K562 (cell line): Measurements from ENCODE around the gene ACTL10. TPM values are rescaled to one million over a fixed set of nuclear protein-coding genes. Genes with fewer than 3 reads are reported as not detected.

Experiments
- GMEB1 ChIP-seq: fragments of 250-450 bp; sonication (Bioruptor Pico); IDR thresholded peaks from 2 replicates; pipeline ENCODE4 v1.4.0; 2020; ENCODE audit warnings: mild to moderate bottlenecking
- HBP1 ChIP-seq: fragments of 450-650 bp; formaldehyde crosslinking; IDR thresholded peaks from 2 replicates; pipeline ENCODE4 v1.4.0; 2022; ENCODE audit warnings: missing genetic modification characterization
- POLR2B ChIP-seq: fragments of 450-650 bp; IDR thresholded peaks from 2 replicates; pipeline ENCODE4 v1.6.1; 2018; ENCODE audit warnings: low read depth; ENCODE audit not compliant: partially characterized antibody
- polyA plus RNA-seq, 8 experiments: library from polyadenylated mRNA; depleted of rRNA in 4 of 8; stranded (reverse) in 5 of 8; unstranded in 3 of 8; fragments of >200 nt; fragmentation: Nextera tagmentation in 2 of 8; fragmentation: Illumina TruSeq in 1 of 8; extraction: Ambion mirVana in 2 of 8; extraction: Trizol in 1 of 8; gene quantifications; 2 replicates each; pipeline versions ENCODE4 v1.2.1 to v1.2.3, GENCODE V29; 2011 to 2014; ENCODE audit warnings: inconsistent platforms in 1 of 8, missing spikeins in 1 of 8
- total RNA-seq, 7 experiments: library from RNA; depleted of rRNA in 6 of 7; stranded (reverse); fragments of >200 nt in 6 of 7; fragmentation: Illumina TruSeq in 2 of 7; extraction: Trizol in 2 of 7; gene quantifications; 2 replicates each; pipeline versions ENCODE4 v1.2.1 to v1.2.3, GENCODE V29; 2011 to 2021; ENCODE audit warnings: low replicate concordance in 1 of 7
- TF ChIP-seq, protein P1 (sequence below): fragments of 150-350 bp; IDR thresholded peaks from 2 replicates; pipeline ENCODE4 v1.6.1; 2014; ENCODE audit warnings: low read depth, mild to moderate bottlenecking, low read length, borderline replicate concordance
- TF ChIP-seq, protein P2 (sequence below): sonication (generic); formaldehyde crosslinking; IDR thresholded peaks from 2 replicates; pipeline ENCODE4 v1.8.0; 2022; ENCODE audit warnings: mild to moderate bottlenecking, missing genetic modification reagents
- TF ChIP-seq, protein P3 (sequence below): sonication (generic); formaldehyde crosslinking; IDR thresholded peaks from 2 replicates; pipeline ENCODE4 v1.5.0; 2020; ENCODE audit warnings: missing genetic modification reagents
- TF ChIP-seq, protein P4 (sequence below), 2 experiments: fragments of 450-650 bp in 1 of 2; sonication (generic) in 1 of 2; formaldehyde crosslinking; conservative IDR thresholded peaks; 2 replicates each; pipeline versions ENCODE4 v1.4.0 to v1.8.1; 2020 to 2022; ENCODE audit warnings: mild to moderate bottlenecking in 1 of 2, missing genetic modification reagents in 1 of 2
- TF ChIP-seq, protein P5 (sequence below): sonication (generic); formaldehyde crosslinking; IDR thresholded peaks from 2 replicates; pipeline ENCODE4 v1.8.1; 2023; ENCODE audit warnings: mild to moderate bottlenecking, missing genetic modification reagents

ACTL10 gene
- total and polyA plus RNA-seq, 9 of the 15 experiments (the other 6 are each of a cell fraction or from before 2014, with no cell fraction given): 0.07 to 0.14 TPM; not detected in 7

GRCh38 chr20:33666293-33667244 lies at the start of gene ACTL10 (continued):
- TF ChIP-seq, protein P1, sequence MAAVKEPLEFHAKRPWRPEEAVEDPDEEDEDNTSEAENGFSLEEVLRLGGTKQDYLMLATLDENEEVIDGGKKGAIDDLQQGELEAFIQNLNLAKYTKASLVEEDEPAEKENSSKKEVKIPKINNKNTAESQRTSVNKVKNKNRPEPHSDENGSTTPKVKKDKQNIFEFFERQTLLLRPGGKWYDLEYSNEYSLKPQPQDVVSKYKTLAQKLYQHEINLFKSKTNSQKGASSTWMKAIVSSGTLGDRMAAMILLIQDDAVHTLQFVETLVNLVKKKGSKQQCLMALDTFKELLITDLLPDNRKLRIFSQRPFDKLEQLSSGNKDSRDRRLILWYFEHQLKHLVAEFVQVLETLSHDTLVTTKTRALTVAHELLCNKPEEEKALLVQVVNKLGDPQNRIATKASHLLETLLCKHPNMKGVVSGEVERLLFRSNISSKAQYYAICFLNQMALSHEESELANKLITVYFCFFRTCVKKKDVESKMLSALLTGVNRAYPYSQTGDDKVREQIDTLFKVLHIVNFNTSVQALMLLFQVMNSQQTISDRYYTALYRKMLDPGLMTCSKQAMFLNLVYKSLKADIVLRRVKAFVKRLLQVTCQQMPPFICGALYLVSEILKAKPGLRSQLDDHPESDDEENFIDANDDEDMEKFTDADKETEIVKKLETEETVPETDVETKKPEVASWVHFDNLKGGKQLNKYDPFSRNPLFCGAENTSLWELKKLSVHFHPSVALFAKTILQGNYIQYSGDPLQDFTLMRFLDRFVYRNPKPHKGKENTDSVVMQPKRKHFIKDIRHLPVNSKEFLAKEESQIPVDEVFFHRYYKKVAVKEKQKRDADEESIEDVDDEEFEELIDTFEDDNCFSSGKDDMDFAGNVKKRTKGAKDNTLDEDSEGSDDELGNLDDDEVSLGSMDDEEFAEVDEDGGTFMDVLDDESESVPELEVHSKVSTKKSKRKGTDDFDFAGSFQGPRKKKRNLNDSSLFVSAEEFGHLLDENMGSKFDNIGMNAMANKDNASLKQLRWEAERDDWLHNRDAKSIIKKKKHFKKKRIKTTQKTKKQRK: no peak
- peak; percentile 37 for TF ChIP-seq POLR2B
- TF ChIP-seq HBP1 (CRISPR knock-in tag): no peak
- TF ChIP-seq GMEB1 (CRISPR knock-in tag): no peak
- TF ChIP-seq, protein P2, sequence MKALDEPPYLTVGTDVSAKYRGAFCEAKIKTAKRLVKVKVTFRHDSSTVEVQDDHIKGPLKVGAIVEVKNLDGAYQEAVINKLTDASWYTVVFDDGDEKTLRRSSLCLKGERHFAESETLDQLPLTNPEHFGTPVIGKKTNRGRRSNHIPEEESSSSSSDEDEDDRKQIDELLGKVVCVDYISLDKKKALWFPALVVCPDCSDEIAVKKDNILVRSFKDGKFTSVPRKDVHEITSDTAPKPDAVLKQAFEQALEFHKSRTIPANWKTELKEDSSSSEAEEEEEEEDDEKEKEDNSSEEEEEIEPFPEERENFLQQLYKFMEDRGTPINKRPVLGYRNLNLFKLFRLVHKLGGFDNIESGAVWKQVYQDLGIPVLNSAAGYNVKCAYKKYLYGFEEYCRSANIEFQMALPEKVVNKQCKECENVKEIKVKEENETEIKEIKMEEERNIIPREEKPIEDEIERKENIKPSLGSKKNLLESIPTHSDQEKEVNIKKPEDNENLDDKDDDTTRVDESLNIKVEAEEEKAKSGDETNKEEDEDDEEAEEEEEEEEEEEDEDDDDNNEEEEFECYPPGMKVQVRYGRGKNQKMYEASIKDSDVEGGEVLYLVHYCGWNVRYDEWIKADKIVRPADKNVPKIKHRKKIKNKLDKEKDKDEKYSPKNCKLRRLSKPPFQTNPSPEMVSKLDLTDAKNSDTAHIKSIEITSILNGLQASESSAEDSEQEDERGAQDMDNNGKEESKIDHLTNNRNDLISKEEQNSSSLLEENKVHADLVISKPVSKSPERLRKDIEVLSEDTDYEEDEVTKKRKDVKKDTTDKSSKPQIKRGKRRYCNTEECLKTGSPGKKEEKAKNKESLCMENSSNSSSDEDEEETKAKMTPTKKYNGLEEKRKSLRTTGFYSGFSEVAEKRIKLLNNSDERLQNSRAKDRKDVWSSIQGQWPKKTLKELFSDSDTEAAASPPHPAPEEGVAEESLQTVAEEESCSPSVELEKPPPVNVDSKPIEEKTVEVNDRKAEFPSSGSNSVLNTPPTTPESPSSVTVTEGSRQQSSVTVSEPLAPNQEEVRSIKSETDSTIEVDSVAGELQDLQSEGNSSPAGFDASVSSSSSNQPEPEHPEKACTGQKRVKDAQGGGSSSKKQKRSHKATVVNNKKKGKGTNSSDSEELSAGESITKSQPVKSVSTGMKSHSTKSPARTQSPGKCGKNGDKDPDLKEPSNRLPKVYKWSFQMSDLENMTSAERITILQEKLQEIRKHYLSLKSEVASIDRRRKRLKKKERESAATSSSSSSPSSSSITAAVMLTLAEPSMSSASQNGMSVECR: peak; percentile 19; the same call in 1 of the 2 replicates
- TF ChIP-seq, protein P3, sequence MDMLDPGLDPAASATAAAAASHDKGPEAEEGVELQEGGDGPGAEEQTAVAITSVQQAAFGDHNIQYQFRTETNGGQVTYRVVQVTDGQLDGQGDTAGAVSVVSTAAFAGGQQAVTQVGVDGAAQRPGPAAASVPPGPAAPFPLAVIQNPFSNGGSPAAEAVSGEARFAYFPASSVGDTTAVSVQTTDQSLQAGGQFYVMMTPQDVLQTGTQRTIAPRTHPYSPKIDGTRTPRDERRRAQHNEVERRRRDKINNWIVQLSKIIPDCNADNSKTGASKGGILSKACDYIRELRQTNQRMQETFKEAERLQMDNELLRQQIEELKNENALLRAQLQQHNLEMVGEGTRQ (CRISPR knock-in tag): no peak
- TF ChIP-seq, protein P4, sequence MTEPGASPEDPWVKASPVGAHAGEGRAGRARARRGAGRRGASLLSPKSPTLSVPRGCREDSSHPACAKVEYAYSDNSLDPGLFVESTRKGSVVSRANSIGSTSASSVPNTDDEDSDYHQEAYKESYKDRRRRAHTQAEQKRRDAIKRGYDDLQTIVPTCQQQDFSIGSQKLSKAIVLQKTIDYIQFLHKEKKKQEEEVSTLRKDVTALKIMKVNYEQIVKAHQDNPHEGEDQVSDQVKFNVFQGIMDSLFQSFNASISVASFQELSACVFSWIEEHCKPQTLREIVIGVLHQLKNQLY (CRISPR knock-in tag; conservative IDR thresholded peaks at IDR 0.05): no peak
- TF ChIP-seq, protein P5, sequence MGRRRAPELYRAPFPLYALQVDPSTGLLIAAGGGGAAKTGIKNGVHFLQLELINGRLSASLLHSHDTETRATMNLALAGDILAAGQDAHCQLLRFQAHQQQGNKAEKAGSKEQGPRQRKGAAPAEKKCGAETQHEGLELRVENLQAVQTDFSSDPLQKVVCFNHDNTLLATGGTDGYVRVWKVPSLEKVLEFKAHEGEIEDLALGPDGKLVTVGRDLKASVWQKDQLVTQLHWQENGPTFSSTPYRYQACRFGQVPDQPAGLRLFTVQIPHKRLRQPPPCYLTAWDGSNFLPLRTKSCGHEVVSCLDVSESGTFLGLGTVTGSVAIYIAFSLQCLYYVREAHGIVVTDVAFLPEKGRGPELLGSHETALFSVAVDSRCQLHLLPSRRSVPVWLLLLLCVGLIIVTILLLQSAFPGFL (CRISPR knock-in tag): no peak
